GM12878 (cell line): ENCODE data around the gene KAZN. TPM values are rescaled to one million over a fixed set of nuclear protein-coding genes. Genes with fewer than 3 reads are reported as not detected.
A peak's percentile ranks its signal among the peaks of the same experiment; 100 is the strongest.

Experiments used
- ATAC-seq: fragments of 200-7000 bp; cut with Tn5 transposase; 3 replicates; pipeline ENCODE4 v1.9.1; 2020; ENCODE audit warnings: mild to moderate bottlenecking, moderate library complexity
- BruUV-seq: library from RNA; stranded (reverse); fragments of 400-500 nt; replicated peaks from 2 replicates; lab custom pipeline; 2021; lab: Mats Ljungman, UMichigan
- CTCF ChIA-PET: fragments of 300-600 bp; sonication (Branson Sonifier 250); formaldehyde crosslinking; extraction: SDS; loops from one replicate; lab custom pipeline; 2021; ENCODE audit warnings: inconsistent platforms; lab: Yijun Ruan, JAX
- POLR2A ChIA-PET: fragments of 350-600 bp; formaldehyde crosslinking; extraction: SDS; loops from one replicate; lab custom pipeline; 2021; ENCODE audit warnings: inconsistent platforms; lab: Charles Lee
- RAD21 ChIA-PET: fragments of 300-600 bp; sonication (Branson Sonifier 250); formaldehyde crosslinking; loops from one replicate; lab custom pipeline; 2023; ENCODE audit warnings: antibody characterized with exemption; ENCODE audit not compliant: unreplicated experiment; lab: Charles Lee
- SMC1A ChIA-PET: fragments of 300-600 bp; sonication (Branson Sonifier 250); formaldehyde crosslinking; loops from one replicate; lab custom pipeline; 2023; ENCODE audit not compliant: unreplicated experiment, uncharacterized antibody; lab: Charles Lee
- DNase-seq: peaks from one replicate; pipeline ENCODE4 v3.0.0-alpha.2; 2011; ENCODE audit warnings: low read depth, low spot score
- FAIRE-seq: peaks from 3 replicates; lab custom pipeline; 2011; peaks lifted over from hg19 to GRCh38; lab: Jason Lieb, UNC
- H2AFZ ChIP-seq: 2 replicates; pipeline ENCODE4 v1.6.0; 2011; ENCODE audit warnings: low read depth, low read length, control low read depth; ENCODE audit not compliant: control insufficient read depth
- H3K27ac ChIP-seq: 2 replicates; pipeline ENCODE4 v1.5.1; 2011; ENCODE audit warnings: control low read depth; ENCODE audit not compliant: control insufficient read depth, insufficient read depth
- H3K27me3 ChIP-seq, 2 experiments: replicated peaks in 1 of 2; 2 replicates each; pipeline versions ENCODE4 v1.6.0 to v1.6.1; 2011; ENCODE audit warnings: low read length in 1 of 2; ENCODE audit not compliant: control insufficient read depth in 2 of 2, insufficient read depth in 2 of 2
- H3K36me3 ChIP-seq, 2 experiments: 2 replicates each; pipeline ENCODE4 v1.5.1; 2011; ENCODE audit warnings: low read length in 1 of 2; ENCODE audit not compliant: control insufficient read depth in 2 of 2, insufficient read depth in 2 of 2
- H3K4me1 ChIP-seq: 2 replicates; pipeline ENCODE4 v1.6.1; 2011; ENCODE audit warnings: mild to moderate bottlenecking, low read length, moderate library complexity, mixed read lengths; ENCODE audit not compliant: control insufficient read depth, insufficient read depth
- H3K4me2 ChIP-seq: 2 replicates; pipeline ENCODE4 v1.6.0; 2011; ENCODE audit warnings: control low read depth; ENCODE audit not compliant: control insufficient read depth, insufficient read depth
- H3K4me3 ChIP-seq: fragments of 200-600 bp; sonication (generic); 2 replicates; pipeline ENCODE4 v1.5.1; 2016
- H3K79me2 ChIP-seq: 2 replicates; pipeline ENCODE4 v1.6.0; 2011; ENCODE audit warnings: low read length; ENCODE audit not compliant: control insufficient read depth, insufficient read depth
- H3K9ac ChIP-seq: 2 replicates; pipeline ENCODE4 v1.8.0; 2011; ENCODE audit warnings: low read length, control low read depth, mixed read lengths; ENCODE audit not compliant: control insufficient read depth, insufficient read depth
- H3K9me3 ChIP-seq: replicated peaks from 3 replicates; pipeline ENCODE4 v1.5.1; 2011; ENCODE audit warnings: mild to moderate bottlenecking, low read length; ENCODE audit not compliant: control insufficient read depth, insufficient read depth
- H4K20me1 ChIP-seq: 2 replicates; pipeline ENCODE4 v1.6.0; 2011; ENCODE audit not compliant: control insufficient read depth, insufficient read depth
- CBX5 ChIP-seq: sonication (generic); IDR thresholded peaks from 2 replicates; pipeline ENCODE4 v1.6.1; 2016; ENCODE audit warnings: low read depth, moderate library complexity, mild to moderate bottlenecking, inconsistent platforms
- EGR1 ChIP-seq, 2 experiments: IDR thresholded peaks; 1 replicate in 1 of 2; 2 replicates in 1 of 2; pipeline ENCODE4 v1.6.1; 2011 to 2012; ENCODE audit warnings: low read depth in 2 of 2, low read length in 2 of 2, borderline replicate concordance in 1 of 2, mild to moderate bottlenecking in 1 of 2, moderate library complexity in 1 of 2
- NRF1 ChIP-seq: conservative IDR thresholded peaks from 2 replicates; pipeline ENCODE4 v1.6.1; 2011; ENCODE audit warnings: mild to moderate bottlenecking, low read depth, low read length, improper control_type of control experiment
- POLR2A ChIP-seq: IDR thresholded peaks from 2 replicates; pipeline ENCODE4 v1.6.1; 2011; ENCODE audit warnings: low read depth, mild to moderate bottlenecking, low read length
- RAD21 ChIP-seq: IDR thresholded peaks from 2 replicates; pipeline ENCODE4 v1.6.1; 2011; ENCODE audit warnings: mild to moderate bottlenecking, low read depth, low read length, moderate library complexity; ENCODE audit not compliant: insufficient read depth
- RUNX3 ChIP-seq: IDR thresholded peaks from 2 replicates; pipeline ENCODE4 v1.6.1; 2012; ENCODE audit warnings: low read length, inconsistent platforms
- SMC3 ChIP-seq: IDR thresholded peaks from 2 replicates; pipeline ENCODE4 v1.6.1; 2011; ENCODE audit warnings: low read length, improper control_type of control experiment, borderline replicate concordance
- SREBF2 ChIP-seq: IDR thresholded peaks from 2 replicates; pipeline ENCODE4 v1.6.1; 2012; ENCODE audit warnings: mild to moderate bottlenecking, low read length
- WRNIP1 ChIP-seq: IDR thresholded peaks from 2 replicates; pipeline ENCODE4 v1.6.1; 2011; ENCODE audit warnings: low read depth, low read length, improper control_type of control experiment, borderline replicate concordance
- YY1 ChIP-seq: IDR thresholded peaks from 2 replicates; pipeline ENCODE4 v1.6.1; 2011; ENCODE audit warnings: low read depth, mild to moderate bottlenecking, low read length
- WGBS: methylation state at CpG from one replicate; pipeline ENCODE4 v1.1.6; 2016; ENCODE audit warnings: low lambda C conversion rate; ENCODE audit not compliant: insufficient replicate concordance, insufficient coverage; ENCODE audit errors: missing lambda C conversion rate; 5-methylcytosine and 5-hydroxymethylcytosine counted together
- in situ Hi-C: fragments of 300-500 bp; cut with MboI; formaldehyde crosslinking; loops from 9 replicates; pipeline ENCODE4 v1.14.3; 2018; ENCODE audit warnings: mixed read lengths
- intact Hi-C: fragments of 100-400 bp; cut with micrococcal nuclease; formaldehyde crosslinking; loops from one replicate; pipeline ENCODE4 v1.14.2; 2022; ENCODE audit not compliant: unreplicated experiment
- polyA plus RNA-seq, 11 experiments: library from polyadenylated mRNA; depleted of rRNA in 4 of 11; unstranded in 6 of 11; stranded (reverse) in 5 of 11; fragments of >200 nt; fragmentation: Nextera tagmentation in 4 of 11; fragmentation: Illumina TruSeq in 1 of 11; extraction: Ambion mirVana in 4 of 11; extraction: Trizol in 1 of 11; gene quantifications; 1 replicate in 1 of 11; 2 replicates in 10 of 11; pipeline versions ENCODE4 v1.2.1 to v1.2.3, GENCODE V29; 2011 to 2016; ENCODE audit warnings: inconsistent platforms in 2 of 11, missing spikeins in 2 of 11, low read depth in 1 of 11
- total RNA-seq, 4 experiments: library from RNA; depleted of rRNA in 3 of 4; stranded (reverse); fragments of >200 nt in 3 of 4; fragmentation: Illumina TruSeq in 1 of 4; extraction: Trizol in 1 of 4; gene quantifications; 2 replicates each; pipeline versions ENCODE4 v1.2.1 to v1.2.3, GENCODE V29; 2013 to 2021
- TF ChIP-seq, protein P1 (sequence below), 3 experiments: IDR thresholded peaks in 2 of 3; conservative IDR thresholded peaks in 1 of 3; 2 replicates each; pipeline ENCODE4 v1.5.1; 2011; ENCODE audit warnings: low read depth in 3 of 3, low read length in 3 of 3, mild to moderate bottlenecking in 3 of 3, control low read depth in 2 of 3, moderate library complexity in 2 of 3, inconsistent platforms in 1 of 3, mixed read lengths in 1 of 3; ENCODE audit not compliant: control insufficient read depth in 2 of 3, insufficient read depth in 1 of 3; ENCODE audit errors: extremely low read depth in 1 of 3
- TF ChIP-seq, protein P2 (sequence below): fragments of 450-650 bp; IDR thresholded peaks from 2 replicates; pipeline ENCODE4 v1.6.1; 2016; ENCODE audit warnings: mild to moderate bottlenecking
- TF ChIP-seq, protein P3 (sequence below): fragments of 150-350 bp; IDR thresholded peaks from 2 replicates; pipeline ENCODE4 v1.6.1; 2014; ENCODE audit warnings: mild to moderate bottlenecking, low read depth, low read length

Gene KAZN
- total and polyA plus RNA-seq, 10 of the 15 experiments (the other 5 are each of a cell fraction or from before 2014, with no cell fraction given) = 0.72 to 4.0 (median 1.2) TPM

DNA sequence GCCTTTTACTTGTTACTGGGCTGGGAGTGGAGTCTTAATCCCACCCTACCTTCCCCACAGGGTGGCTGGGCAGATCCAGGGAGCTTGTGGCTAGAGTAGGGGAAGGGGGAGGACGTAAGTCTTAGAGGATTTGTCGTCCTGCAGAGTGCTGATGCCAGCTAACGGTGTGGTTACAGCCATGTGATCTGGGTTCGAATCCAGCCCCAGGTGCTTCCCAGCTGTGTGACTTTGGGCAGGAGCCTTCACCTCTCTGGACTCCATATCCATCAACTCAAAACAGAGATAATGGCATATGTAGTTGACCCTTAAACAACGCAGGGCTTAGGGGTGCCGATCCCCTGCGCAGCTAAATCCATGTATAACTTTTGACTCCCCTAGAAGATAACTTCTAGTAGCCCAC lies 446.6 kb downstream of the KAZN start (continued):
- TF ChIP-seq, protein P1, sequence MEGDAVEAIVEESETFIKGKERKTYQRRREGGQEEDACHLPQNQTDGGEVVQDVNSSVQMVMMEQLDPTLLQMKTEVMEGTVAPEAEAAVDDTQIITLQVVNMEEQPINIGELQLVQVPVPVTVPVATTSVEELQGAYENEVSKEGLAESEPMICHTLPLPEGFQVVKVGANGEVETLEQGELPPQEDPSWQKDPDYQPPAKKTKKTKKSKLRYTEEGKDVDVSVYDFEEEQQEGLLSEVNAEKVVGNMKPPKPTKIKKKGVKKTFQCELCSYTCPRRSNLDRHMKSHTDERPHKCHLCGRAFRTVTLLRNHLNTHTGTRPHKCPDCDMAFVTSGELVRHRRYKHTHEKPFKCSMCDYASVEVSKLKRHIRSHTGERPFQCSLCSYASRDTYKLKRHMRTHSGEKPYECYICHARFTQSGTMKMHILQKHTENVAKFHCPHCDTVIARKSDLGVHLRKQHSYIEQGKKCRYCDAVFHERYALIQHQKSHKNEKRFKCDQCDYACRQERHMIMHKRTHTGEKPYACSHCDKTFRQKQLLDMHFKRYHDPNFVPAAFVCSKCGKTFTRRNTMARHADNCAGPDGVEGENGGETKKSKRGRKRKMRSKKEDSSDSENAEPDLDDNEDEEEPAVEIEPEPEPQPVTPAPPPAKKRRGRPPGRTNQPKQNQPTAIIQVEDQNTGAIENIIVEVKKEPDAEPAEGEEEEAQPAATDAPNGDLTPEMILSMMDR (IDR thresholded peaks at IDR 0.05 in 2 of 3, conservative IDR thresholded peaks at IDR 0.05 in 1 of 3; ENCODE audit: control insufficient read depth in 2 of 3, extremely low read depth in 1 of 3, insufficient read depth in 1 of 3, low read depth in 3 of 3, low read length in 3 of 3) = no peak
- TF ChIP-seq RUNX3 (no peak), EGR1 (IDR thresholded peaks at IDR 0.05; ENCODE audit: borderline replicate concordance in 1 of 2, low read depth in 2 of 2, low read length in 2 of 2) (no peak), NRF1 (no peak), SREBF2 (no peak), CBX5 (no peak)
- TF ChIP-seq, all 136 proteins: peak for 0

DNA sequence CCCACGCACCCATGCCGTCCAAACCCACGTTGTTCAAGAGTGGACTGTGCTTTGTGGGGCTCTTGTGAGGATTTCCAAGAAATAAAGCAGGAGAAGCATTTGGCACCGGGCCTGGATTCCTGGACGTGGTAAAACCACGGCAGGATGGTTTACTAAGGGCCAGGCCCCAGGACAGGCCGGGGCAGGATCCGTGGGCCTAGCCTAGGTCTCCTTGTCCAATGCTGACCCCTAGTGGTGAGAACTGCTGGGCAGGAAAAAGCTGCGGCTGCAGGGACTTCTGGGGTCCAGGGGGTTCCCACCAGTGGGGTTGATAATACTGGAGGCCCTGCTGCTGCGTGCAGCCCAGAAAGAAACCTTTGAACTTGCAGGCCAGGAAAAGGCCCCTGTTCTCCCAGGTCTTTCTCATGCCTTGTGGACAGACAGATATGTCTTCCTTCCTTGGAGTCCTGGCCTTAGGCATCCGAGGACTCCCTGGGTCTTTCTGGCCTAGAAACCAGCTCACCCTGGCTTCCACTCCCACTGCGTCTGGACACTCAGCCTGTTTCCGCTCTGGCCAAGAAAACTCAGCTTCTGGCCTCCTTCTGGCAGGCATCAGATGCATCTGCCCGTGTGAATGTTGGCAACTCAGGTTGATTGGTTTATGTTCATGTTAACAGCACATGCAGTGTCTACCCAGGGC lies 448.1 kb downstream of the KAZN start:
- intact Hi-C loops (loop anchor here (5.0 to 10.0 kb wide), 5 partner anchors 132 to 1082 kb away; no protein-coding TSS in a partner anchor), in situ Hi-C loops (no loop called here)
- H3K9me3 ChIP-seq = no peaks in the 10 kb centered on the region; the same call in 2 of the 3 replicates
- ChIA-PET RAD21 (interaction anchor here (0.6 to 1.5 kb wide), 4 partner anchors 10 to 933 kb away, joined by 3 to 5 read pairs (median 4); no protein-coding TSS in a partner anchor), CTCF (interaction anchor here (1.0 to 1.6 kb wide), 10 partner anchors 9 to 1116 kb away, joined by 3 to 8 read pairs (median 4); no protein-coding TSS in a partner anchor), POLR2A (no interaction called here), SMC1A (interaction anchor here (0.7 to 1.4 kb wide), 3 partner anchors 14 to 197 kb away, joined by 3 to 4 read pairs (median 3); no protein-coding TSS in a partner anchor)
- no peaks in the 10 kb centered on the region for H3K36me3 ChIP-seq
- no peak overlapping the region for H3K4me2 ChIP-seq
- ATAC-seq (peak; percentile 94), FAIRE-seq (peak; percentile 52), DNase-seq (peak; percentile 24)
- H3K9ac ChIP-seq = no peak overlapping the region
- WGBS = 31% methylated on average over 14 of the region's 14 CpGs
- no peaks in the 10 kb centered on the region; the same call in 1 of the 2 replicates for H4K20me1 ChIP-seq
- no peak overlapping the region for H2AFZ ChIP-seq
- no peaks in the 10 kb centered on the region for H3K27me3 ChIP-seq
- H3K4me3 ChIP-seq = no peak overlapping the region
- no peaks in the 10 kb centered on the region for H3K4me1 ChIP-seq
- no peaks in the 10 kb centered on the region for H3K79me2 ChIP-seq
- no peak overlapping the region for H3K27ac ChIP-seq
- no TSS peak for BruUV-seq
- TF ChIP-seq, protein P2, sequence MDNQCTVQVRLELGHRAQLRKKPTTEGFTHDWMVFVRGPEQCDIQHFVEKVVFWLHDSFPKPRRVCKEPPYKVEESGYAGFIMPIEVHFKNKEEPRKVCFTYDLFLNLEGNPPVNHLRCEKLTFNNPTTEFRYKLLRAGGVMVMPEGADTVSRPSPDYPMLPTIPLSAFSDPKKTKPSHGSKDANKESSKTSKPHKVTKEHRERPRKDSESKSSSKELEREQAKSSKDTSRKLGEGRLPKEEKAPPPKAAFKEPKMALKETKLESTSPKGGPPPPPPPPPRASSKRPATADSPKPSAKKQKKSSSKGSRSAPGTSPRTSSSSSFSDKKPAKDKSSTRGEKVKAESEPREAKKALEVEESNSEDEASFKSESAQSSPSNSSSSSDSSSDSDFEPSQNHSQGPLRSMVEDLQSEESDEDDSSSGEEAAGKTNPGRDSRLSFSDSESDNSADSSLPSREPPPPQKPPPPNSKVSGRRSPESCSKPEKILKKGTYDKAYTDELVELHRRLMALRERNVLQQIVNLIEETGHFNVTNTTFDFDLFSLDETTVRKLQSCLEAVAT = 0 out of 2 replicates have a peak, but pooled peaks have one; percentile 34
- TF ChIP-seq SMC3 = peak; percentile 76
- TF ChIP-seq POLR2A = no peak
- peak; percentile 86 for TF ChIP-seq RAD21
- TF ChIP-seq YY1 = 0 out of 2 replicates have a peak, but pooled peaks have one; percentile 32
- TF ChIP-seq WRNIP1 = no peak
- TF ChIP-seq, protein P1 (IDR thresholded peaks at IDR 0.05 in 2 of 3, conservative IDR thresholded peaks at IDR 0.05 in 1 of 3; ENCODE audit: control insufficient read depth in 2 of 3, extremely low read depth in 1 of 3, insufficient read depth in 1 of 3, low read depth in 3 of 3, low read length in 3 of 3) = peak; percentile 86 to 93 (median 89); a peak in 5 of 6 replicates
- TF ChIP-seq, protein P3, sequence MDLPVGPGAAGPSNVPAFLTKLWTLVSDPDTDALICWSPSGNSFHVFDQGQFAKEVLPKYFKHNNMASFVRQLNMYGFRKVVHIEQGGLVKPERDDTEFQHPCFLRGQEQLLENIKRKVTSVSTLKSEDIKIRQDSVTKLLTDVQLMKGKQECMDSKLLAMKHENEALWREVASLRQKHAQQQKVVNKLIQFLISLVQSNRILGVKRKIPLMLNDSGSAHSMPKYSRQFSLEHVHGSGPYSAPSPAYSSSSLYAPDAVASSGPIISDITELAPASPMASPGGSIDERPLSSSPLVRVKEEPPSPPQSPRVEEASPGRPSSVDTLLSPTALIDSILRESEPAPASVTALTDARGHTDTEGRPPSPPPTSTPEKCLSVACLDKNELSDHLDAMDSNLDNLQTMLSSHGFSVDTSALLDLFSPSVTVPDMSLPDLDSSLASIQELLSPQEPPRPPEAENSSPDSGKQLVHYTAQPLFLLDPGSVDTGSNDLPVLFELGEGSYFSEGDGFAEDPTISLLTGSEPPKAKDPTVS = no peak
